ENCODE measurements around the gene ISCU.

The ISCU gene

DNA sequence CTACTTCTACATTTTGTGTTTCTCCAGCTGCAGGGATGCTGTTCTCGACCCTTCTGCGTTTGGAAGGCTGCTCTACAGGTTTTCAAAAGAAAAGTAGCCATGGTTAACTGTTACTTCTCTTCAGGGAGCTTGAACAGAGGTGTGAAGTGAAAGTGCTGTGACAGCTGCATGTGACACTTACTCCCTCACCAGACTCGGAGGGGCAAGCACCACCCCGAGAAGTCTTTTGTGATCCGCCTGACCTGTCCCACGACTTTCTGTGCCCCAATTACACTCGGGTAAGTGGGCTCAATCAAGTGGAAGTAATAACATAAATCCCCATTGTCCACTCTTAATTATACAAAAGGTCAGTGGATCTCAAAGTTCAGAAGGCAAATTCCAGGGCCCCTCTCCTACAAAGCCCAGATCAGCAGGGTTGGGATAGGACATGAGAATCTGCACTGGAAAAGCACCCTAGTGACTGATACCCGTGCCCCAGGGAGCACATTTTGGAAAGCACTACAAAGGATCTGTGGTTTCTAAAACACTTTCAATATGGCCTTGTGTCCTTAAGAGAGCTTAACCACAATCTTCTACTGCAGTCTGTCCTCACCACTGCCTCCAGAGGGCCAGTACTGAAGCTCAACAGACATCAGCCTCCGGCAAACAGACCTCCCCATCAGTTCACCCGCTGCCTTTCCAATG lies 35.8 kb upstream of the ISCU start:
- peak; percentile 32 for TF ChIP-seq CTCF (IDR thresholded peaks at IDR 0.05; ENCODE audit: low read depth, low read length)
- no peak overlapping the region for H3K4me3 ChIP-seq (ENCODE audit: low read depth, low read length)
- in situ Hi-C loops (cut with HindIII; ENCODE audit: low sequenced_read_pairs), result no loop called here
- DNase-seq (ENCODE audit: low read depth, low spot score), result peak; percentile 56

DNA sequence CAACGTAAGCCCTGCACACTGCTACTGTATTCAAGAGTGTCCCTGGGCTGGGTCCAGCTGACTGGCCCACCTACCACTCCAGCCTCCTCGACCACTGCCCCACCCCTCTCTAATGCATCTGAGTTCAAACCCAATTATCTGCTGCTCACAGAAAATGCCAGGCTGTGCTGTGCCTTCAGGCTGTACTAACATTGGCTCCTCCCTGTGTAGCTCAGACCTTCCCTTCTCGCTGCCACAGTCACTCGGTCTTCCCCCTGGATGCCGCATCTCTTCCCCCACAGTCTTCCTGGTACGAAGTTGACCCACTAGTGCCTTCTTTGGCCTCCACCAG lies 35.3 kb upstream of the ISCU start:
- no peak overlapping the region for H3K4me3 ChIP-seq (ENCODE audit: low read depth, low read length)
- TF ChIP-seq CTCF (IDR thresholded peaks at IDR 0.05; ENCODE audit: low read depth, low read length), result no peak
- no peak for DNase-seq (ENCODE audit: low read depth, low spot score)
- in situ Hi-C loops (cut with HindIII; ENCODE audit: low sequenced_read_pairs), result no loop called here

- H3K4me3 ChIP-seq (ENCODE audit: low read depth, low read length), result no peak overlapping the region
- in situ Hi-C loops (cut with HindIII; ENCODE audit: low sequenced_read_pairs), result no loop called here
- TF ChIP-seq CTCF (IDR thresholded peaks at IDR 0.05; ENCODE audit: low read depth, low read length), result no peak
- DNase-seq (ENCODE audit: low read depth, low spot score), result no peak
Measured at GRCh38 chr12:108530161-108530560, 32.2 kb upstream of the ISCU start.

DNA sequence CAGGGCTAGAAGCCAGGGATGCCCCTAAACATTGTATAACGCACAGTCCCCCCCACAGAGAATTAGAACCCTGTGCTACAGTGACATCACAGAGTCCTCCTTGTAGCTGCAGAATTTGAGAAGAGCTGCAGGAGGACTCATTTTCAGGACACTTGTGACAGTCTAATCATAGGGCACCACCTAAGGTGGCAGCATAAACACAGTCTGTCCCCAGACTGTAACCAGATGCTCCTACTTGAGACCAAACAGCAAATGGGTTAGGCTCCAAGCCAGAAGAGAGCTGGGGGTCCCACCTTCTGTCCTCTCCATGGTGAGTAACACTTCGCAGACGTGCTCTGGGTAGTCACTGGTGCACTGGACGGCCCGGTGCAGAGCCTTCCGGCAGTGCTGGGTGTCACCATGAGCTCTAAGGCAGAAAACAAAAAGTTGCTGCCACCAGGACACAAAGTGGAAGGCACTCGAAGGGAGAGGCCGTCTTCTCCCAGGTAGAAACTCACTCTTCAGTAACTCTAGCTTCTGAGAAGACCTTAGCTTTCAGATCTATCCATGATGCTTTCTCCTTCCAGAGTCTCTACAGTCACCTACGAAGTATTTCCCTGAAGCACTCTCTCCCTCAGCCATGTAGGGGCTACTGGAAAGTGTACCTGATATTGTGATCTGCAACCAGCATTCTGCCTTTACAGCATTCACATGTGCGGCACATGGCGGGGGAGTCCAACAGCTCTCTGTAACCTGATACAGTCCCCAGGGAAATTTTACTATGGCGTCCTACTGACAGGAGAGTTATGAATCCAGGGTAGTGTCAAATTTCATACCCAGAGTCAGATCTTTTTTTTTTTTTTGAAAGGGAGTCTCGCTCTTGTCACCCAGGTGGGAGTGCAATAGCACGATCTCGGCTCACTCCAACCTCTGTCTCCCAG lies 30.2 kb upstream of the ISCU start:
- no peak for TF ChIP-seq CTCF (IDR thresholded peaks at IDR 0.05; ENCODE audit: low read depth, low read length)
- no peak overlapping the region for H3K4me3 ChIP-seq (ENCODE audit: low read depth, low read length)
- in situ Hi-C loops (cut with HindIII; ENCODE audit: low sequenced_read_pairs), result no loop called here
- no peak for DNase-seq (ENCODE audit: low read depth, low spot score)

DNA sequence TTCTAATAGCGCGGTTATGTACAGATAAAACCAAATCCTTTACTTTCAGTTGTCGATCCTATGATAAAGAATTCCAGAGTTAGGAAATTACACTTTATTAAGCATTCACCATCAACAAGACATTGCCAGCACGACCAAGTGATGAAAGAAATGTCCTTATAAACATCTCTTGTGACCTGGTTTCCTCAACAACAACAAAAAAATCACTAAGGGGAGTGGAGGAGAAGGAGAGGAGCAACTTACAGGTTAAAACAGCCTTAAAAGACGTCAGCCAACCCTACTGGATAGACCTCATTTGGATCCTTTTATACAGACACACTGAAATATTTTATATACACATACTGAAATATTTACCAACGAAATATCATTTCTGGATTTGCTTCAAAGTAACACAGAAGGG lies 24.2 kb upstream of the ISCU start:
- no peak for TF ChIP-seq CTCF (IDR thresholded peaks at IDR 0.05; ENCODE audit: low read depth, low read length)
- DNase-seq (ENCODE audit: low read depth, low spot score), result no peak
- in situ Hi-C loops (cut with HindIII; ENCODE audit: low sequenced_read_pairs), result no loop called here
- no peak overlapping the region for H3K4me3 ChIP-seq (ENCODE audit: low read depth, low read length)

- DNase-seq (ENCODE audit: low read depth, low spot score), result no peak
Measured at GRCh38 chr12:108538616-108539195, 23.7 kb upstream of the ISCU start.

More at GRCh38 chr12:108538616-108539195, 23.7 kb upstream of the ISCU start:
- H3K4me3 ChIP-seq (ENCODE audit: low read depth, low read length), result no peak overlapping the region
- in situ Hi-C loops (cut with HindIII; ENCODE audit: low sequenced_read_pairs), result no loop called here
- no peak for TF ChIP-seq CTCF (IDR thresholded peaks at IDR 0.05; ENCODE audit: low read depth, low read length)
